Omental fat pad (tissue), 4 donors: ENCODE results near the gene LRP1-AS. TPM values are rescaled to one million over a fixed set of nuclear protein-coding genes. Genes with fewer than 3 reads are reported as not detected.

Experiments
- ATAC-seq: fragments of 150-250 bp; one replicate; pipeline ENCODE4 v1.9.1; 2016; ENCODE audit warnings: mild to moderate bottlenecking, moderate library complexity; ENCODE audit not compliant: low FRiP score
- DNase-seq: peaks from one replicate; pipeline ENCODE4 v3.0.0-alpha.2; 2019; ENCODE audit warnings: low spot score
- CTCF ChIP-seq, 3 donors: fragments of 450-650 bp; IDR thresholded peaks; one replicate each; pipeline ENCODE4 v1.5.1; 2016 to 2017; ENCODE audit warnings: antibody characterized with exemption in 3 of 3, mild to moderate bottlenecking in 3 of 3, moderate library complexity in 2 of 3
- total RNA-seq, 4 donors: library from RNA; depleted of rRNA; stranded (reverse); fragments of >200 nt; gene quantifications; one replicate each; pipeline ENCODE4 v1.1.0, GENCODE V29; 2016

Gene LRP1-AS
- total RNA-seq, 4 donors from 2014 or later = not detected

- DNase-seq = no peak
- TF ChIP-seq CTCF (IDR thresholded peaks at IDR 0.05) = no peak
- ATAC-seq = no peak
Observed at GRCh38 chr12:57193706-57194245, 46.4 kb upstream of the LRP1-AS start.

GRCh38 chr12:57192920-57193319, 45.5 kb upstream of the LRP1-AS start:
- DNase-seq (no peak), ATAC-seq (no peak)
- TF ChIP-seq CTCF (IDR thresholded peaks at IDR 0.05) = no peak

- ATAC-seq = no peak
- TF ChIP-seq CTCF (IDR thresholded peaks at IDR 0.05) = no peak
- DNase-seq = no peak
Observed at GRCh38 chr12:57191410-57191809, 44.0 kb upstream of the LRP1-AS start.

GRCh38 chr12:57190821-57191220, 43.4 kb upstream of the LRP1-AS start:
- ATAC-seq (no peak), DNase-seq (no peak)
- TF ChIP-seq CTCF (IDR thresholded peaks at IDR 0.05) = no peak

- DNase-seq (no peak), ATAC-seq (no peak)
Observed at GRCh38 chr12:57190037-57190436, 42.6 kb upstream of the LRP1-AS start.

GRCh38 chr12:57188090-57188425, 40.6 kb upstream of the LRP1-AS start:
- TF ChIP-seq CTCF (IDR thresholded peaks at IDR 0.05) = no peak
- DNase-seq (no peak), ATAC-seq (no peak)

More at GRCh38 chr12:57190037-57190436, 42.6 kb upstream of the LRP1-AS start:
- no peak for TF ChIP-seq CTCF (IDR thresholded peaks at IDR 0.05)

GRCh38 chr12:57187222-57188089, 40.0 kb upstream of the LRP1-AS start:
- TF ChIP-seq CTCF (IDR thresholded peaks at IDR 0.05) = no peak
- ATAC-seq (no peak), DNase-seq (no peak)
